MCF 10A (cell line): ENCODE results near the gene PNMA8A. TPM values are rescaled to one million over a fixed set of nuclear protein-coding genes. Genes with fewer than 3 reads are reported as not detected.

Experiments used
- BruUV-seq: library from RNA; stranded (reverse); fragments of 400-500 nt; replicated peaks from 2 replicates; lab custom pipeline; 2021; lab: Mats Ljungman, UMichigan
- CTCF ChIA-PET: fragments of 300-600 bp; sonication (Branson Sonifier 250); formaldehyde crosslinking; extraction: SDS; loops from one replicate; lab custom pipeline; 2021; ENCODE audit warnings: antibody characterized with exemption, inconsistent platforms; lab: Yijun Ruan, JAX
- POLR2A ChIA-PET: fragments of 300-600, 350-650 bp; sonication (Branson Sonifier 250); formaldehyde crosslinking; extraction: SDS; loops from one replicate; lab custom pipeline; 2020; ENCODE audit warnings: antibody characterized with exemption, inconsistent platforms; lab: Yijun Ruan, JAX
- DNase-seq: peaks from one replicate; pipeline ENCODE4 v3.0.0-alpha.2; 2018; ENCODE audit not compliant: unreplicated experiment
- H3K27ac Mint-ChIP-seq: one replicate; pipeline ENCODE4 v1.8.0; 2022; ENCODE audit warnings: mild to moderate bottlenecking, low read depth, mixed read lengths; ENCODE audit not compliant: unreplicated experiment
- H3K27me3 Mint-ChIP-seq: one replicate; pipeline ENCODE4 v1.8.0; 2022; ENCODE audit warnings: mixed read lengths; ENCODE audit not compliant: insufficient read depth, unreplicated experiment
- H3K36me3 Mint-ChIP-seq: one replicate; pipeline ENCODE4 v1.8.0; 2022; ENCODE audit warnings: mild to moderate bottlenecking, moderate library complexity, mixed read lengths; ENCODE audit not compliant: insufficient read depth, unreplicated experiment
- H3K4me1 Mint-ChIP-seq: one replicate; pipeline ENCODE4 v1.8.0; 2022; ENCODE audit warnings: mixed read lengths; ENCODE audit not compliant: insufficient read depth, unreplicated experiment
- H3K4me3 Mint-ChIP-seq: one replicate; pipeline ENCODE4 v1.8.0; 2022; ENCODE audit warnings: mild to moderate bottlenecking, moderate library complexity, mixed read lengths; ENCODE audit not compliant: unreplicated experiment
- H3K9me3 Mint-ChIP-seq: one replicate; pipeline ENCODE4 v1.8.0; 2022; ENCODE audit warnings: mixed read lengths; ENCODE audit not compliant: unreplicated experiment
- CTCF ChIP-seq: fragments of 200-600 bp; IDR thresholded peaks from one replicate; pipeline ENCODE4 v1.8.0; 2022; ENCODE audit warnings: antibody characterized with exemption, mild to moderate bottlenecking; ENCODE audit not compliant: unreplicated experiment
- intact Hi-C: fragments of 100-400 bp; cut with micrococcal nuclease; formaldehyde crosslinking; loops from 2 replicates; pipeline ENCODE4 v1.14.1; 2022
- total RNA-seq: library from RNA; stranded (reverse); gene quantifications from 2 replicates; pipeline ENCODE4 v1.2.3, GENCODE V29; 2022

The PNMA8A gene
- total RNA-seq, 1 experiment from 2014 or later, result 7.6 TPM

GRCh38 chr19:46478356-46478986 lies 7.1 kb upstream of the PNMA8A start:
- Mint-ChIP-seq H3K27me3 (no peaks in the 10 kb centered on the region), H3K4me1 (peaks cover 25% of the 10 kb centered on the region), H3K36me3 (no peaks in the 10 kb centered on the region), H3K4me3 (no peak overlapping the region), H3K27ac (peak overlapping the region; percentile 27), H3K9me3 (no peaks in the 10 kb centered on the region)
- CTCF ChIA-PET, result interaction anchor here (0.6 to 1.7 kb wide), 3 partner anchors 77 to 282 kb away, joined by 3 to 5 read pairs (median 4); no protein-coding TSS in a partner anchor
- POLR2A ChIA-PET, result interaction anchor here (0.8 kb wide), 1 partner anchor 12 kb away, joined by 4 read pairs; no protein-coding TSS in a partner anchor
- no TSS peak for BruUV-seq
- TF ChIP-seq CTCF, result no peak
- no peak for DNase-seq
- intact Hi-C loops, result no loop called here

GRCh38 chr19:46475986-46476385 lies 4.6 kb upstream of the PNMA8A start:
- no peak for TF ChIP-seq CTCF
- no TSS peak for BruUV-seq
- intact Hi-C loops, result no loop called here
- no peaks in the 10 kb centered on the region for H3K27me3 Mint-ChIP-seq
- DNase-seq, result no peak
- peak overlapping the region; percentile 49 for H3K27ac Mint-ChIP-seq
- CTCF ChIA-PET, result interaction anchor here (1.2 kb wide), 2 partner anchors 14 to 80 kb away, joined by 4 to 5 read pairs; no protein-coding TSS in a partner anchor
- H3K9me3 Mint-ChIP-seq, result no peaks in the 10 kb centered on the region
- H3K4me1 Mint-ChIP-seq, result peaks cover 18% of the 10 kb centered on the region
- POLR2A ChIA-PET, result interaction anchor here (2.3 kb wide), 1 partner anchor 14 kb away, joined by 10 read pairs; no protein-coding TSS in a partner anchor
- H3K4me3 Mint-ChIP-seq, result no peak overlapping the region
- no peaks in the 10 kb centered on the region for H3K36me3 Mint-ChIP-seq

GRCh38 chr19:46474211-46474610 lies 2.8 kb upstream of the PNMA8A start:
- POLR2A ChIA-PET, result interaction anchor here (0.5 to 2.7 kb wide), 14 partner anchors 9 to 758 kb away, joined by 3 to 28 read pairs (median 6); no protein-coding TSS in a partner anchor
- H3K36me3 Mint-ChIP-seq, result peaks cover 6% of the 10 kb centered on the region
- no peaks in the 10 kb centered on the region for H3K9me3 Mint-ChIP-seq
- DNase-seq, result peak; percentile 29
- CTCF ChIA-PET, result interaction anchor here (1.1 to 2.2 kb wide), 4 partner anchors 9 to 79 kb away, joined by 3 to 12 read pairs (median 7); no protein-coding TSS in a partner anchor
- H3K4me1 Mint-ChIP-seq, result peaks cover 18% of the 10 kb centered on the region
- TF ChIP-seq CTCF, result no peak
- no TSS peak for BruUV-seq
- H3K4me3 Mint-ChIP-seq, result peak overlapping the region; percentile 6
- intact Hi-C loops, result no loop called here
- H3K27me3 Mint-ChIP-seq, result no peaks in the 10 kb centered on the region
- H3K27ac Mint-ChIP-seq, result peak overlapping the region; percentile 71

- CTCF ChIA-PET, result interaction anchor here (1.0 to 2.2 kb wide), 4 partner anchors 10 to 77 kb away, joined by 4 to 12 read pairs (median 7); no protein-coding TSS in a partner anchor
- POLR2A ChIA-PET, result interaction anchor here (1.0 to 2.7 kb wide), 5 partner anchors 8 to 77 kb away, joined by 6 to 28 read pairs (median 9); no protein-coding TSS in a partner anchor
- BruUV-seq, result no TSS peak
- H3K4me1 Mint-ChIP-seq, result peaks cover 23% of the 10 kb centered on the region
- no peak for DNase-seq
- peaks cover 6% of the 10 kb centered on the region for H3K36me3 Mint-ChIP-seq
- H3K27ac Mint-ChIP-seq, result peak overlapping the region; percentile 42
- H3K27me3 Mint-ChIP-seq, result no peaks in the 10 kb centered on the region
- intact Hi-C loops, result no loop called here
- H3K4me3 Mint-ChIP-seq, result no peak overlapping the region
- H3K9me3 Mint-ChIP-seq, result no peaks in the 10 kb centered on the region
- no peak for TF ChIP-seq CTCF
Observed at GRCh38 chr19:46472592-46472991, 1.2 kb upstream of the PNMA8A start.
